GM19035 (cell line): ENCODE data around the gene OLA1.

Experiments used
- ATAC-seq: cut with Tn5 transposase; IDR thresholded peaks from one replicate; pipeline ENCODE4 v1.9.1; 2021; ENCODE audit not compliant: unreplicated experiment

The OLA1 gene

GRCh38 chr2:174122185-174122584 lies 126.1 kb downstream of the OLA1 start:
- ATAC-seq: no peak

- ATAC-seq: no peak
Observed at GRCh38 chr2:174121612-174122011, 126.7 kb downstream of the OLA1 start.

GRCh38 chr2:174121175-174121574 lies 127.2 kb downstream of the OLA1 start:
- ATAC-seq: no peak

GRCh38 chr2:174120346-174120745 lies 128.0 kb downstream of the OLA1 start:
- no peak for ATAC-seq

- ATAC-seq: no peak
Observed at GRCh38 chr2:174117951-174118930, 130.1 kb downstream of the OLA1 start.

GRCh38 chr2:174112073-174112472 lies 136.3 kb downstream of the OLA1 start:
- ATAC-seq: no peak

- no peak for ATAC-seq
Observed at GRCh38 chr2:174108579-174108978, 139.8 kb downstream of the OLA1 start.

- no peak for ATAC-seq
Observed at GRCh38 chr2:174106736-174107135, 141.6 kb downstream of the OLA1 start.

- no peak for ATAC-seq
Observed at GRCh38 chr2:174094542-174094941, 153.8 kb downstream of the OLA1 start.

- ATAC-seq: no peak
Observed at GRCh38 chr2:174090476-174090875, 157.9 kb downstream of the OLA1 start.

- ATAC-seq: no peak
Observed at GRCh38 chr2:174088706-174089460, 159.4 kb downstream of the OLA1 start.

- ATAC-seq: peak; percentile 74
Observed at GRCh38 chr2:174086708-174087107, 161.6 kb downstream of the OLA1 start.

GRCh38 chr2:174085781-174086180 lies 162.6 kb downstream of the OLA1 start:
- no peak for ATAC-seq

GRCh38 chr2:174083843-174084458 lies 164.4 kb downstream of the OLA1 start:
- ATAC-seq: no peak

- ATAC-seq: no peak
Observed at GRCh38 chr2:174080672-174081121, 167.6 kb downstream of the OLA1 start.

GRCh38 chr2:174078275-174078674 lies 170.1 kb downstream of the OLA1 start:
- no peak for ATAC-seq

GRCh38 chr2:174076975-174077374 lies 171.4 kb downstream of the OLA1 start:
- ATAC-seq: no peak

- no peak for ATAC-seq
Observed at GRCh38 chr2:174076040-174076439, 172.3 kb downstream of the OLA1 start.

- ATAC-seq: no peak
Observed at GRCh38 chr2:174074831-174075230, 173.5 kb downstream of the OLA1 start.

- ATAC-seq: no peak
Observed at GRCh38 chr2:174072857-174073256, 175.5 kb downstream of the OLA1 start.

- ATAC-seq: no peak
Observed at GRCh38 chr2:174072069-174072468, 176.3 kb downstream of the OLA1 start.
